Measurements from ENCODE around the gene HOXA5.

The HOXA5 gene

GRCh38 chr7:27162561-27163287 lies 19.2 kb upstream of the HOXA5 start:
- no peak for TF ChIP-seq GATA1 (IDR thresholded peaks at IDR 0.05; ENCODE audit: low read depth, low read length)
- TF ChIP-seq POLR2A (IDR thresholded peaks at IDR 0.05; ENCODE audit: low read length): no peak
- no peak for DNase-seq

DNA sequence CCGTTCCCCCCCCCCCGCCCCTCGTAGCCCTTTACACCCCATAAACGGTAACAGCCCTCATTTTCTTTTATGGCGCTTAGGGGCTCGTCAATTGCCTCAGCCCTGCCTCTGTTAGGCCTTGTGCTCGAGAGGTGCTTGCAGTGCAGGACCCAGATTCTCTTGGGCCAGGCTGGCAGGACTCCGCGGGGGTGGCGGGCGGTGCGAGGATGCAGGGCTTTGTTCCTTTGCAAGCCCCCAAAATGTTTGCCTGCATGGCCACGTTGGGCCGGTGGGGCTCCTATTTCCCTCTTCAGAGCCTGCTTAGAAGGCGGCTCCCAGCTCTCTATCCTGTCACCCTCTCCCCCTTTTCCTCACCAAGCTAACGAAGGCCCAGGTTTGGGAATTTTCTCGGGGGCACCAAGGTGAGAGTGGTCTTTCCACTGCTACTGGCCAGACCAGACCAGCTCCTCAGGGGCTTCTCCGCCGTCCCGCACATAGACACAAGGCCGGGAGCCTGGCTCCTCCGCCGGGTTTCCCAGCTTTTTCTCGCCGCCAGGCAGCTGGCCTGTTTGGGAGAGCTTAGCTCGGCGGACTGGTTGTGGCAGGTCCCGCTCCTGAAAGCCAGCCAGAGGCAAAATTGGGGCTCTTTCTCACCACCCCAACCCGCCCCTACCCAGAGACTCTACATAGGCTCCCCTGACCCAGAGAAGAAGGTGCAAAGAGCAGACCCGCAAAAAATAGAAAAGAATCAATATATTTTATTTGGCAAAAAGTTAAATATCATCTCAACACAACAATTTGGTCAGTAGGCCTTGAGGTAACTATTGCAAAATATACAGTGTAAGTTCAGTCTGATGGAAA lies 18.5 kb upstream of the HOXA5 start:
- no peak for DNase-seq
- TF ChIP-seq POLR2A (IDR thresholded peaks at IDR 0.05; ENCODE audit: low read length) (no peak), GATA1 (IDR thresholded peaks at IDR 0.05; ENCODE audit: low read depth, low read length) (no peak)

DNA sequence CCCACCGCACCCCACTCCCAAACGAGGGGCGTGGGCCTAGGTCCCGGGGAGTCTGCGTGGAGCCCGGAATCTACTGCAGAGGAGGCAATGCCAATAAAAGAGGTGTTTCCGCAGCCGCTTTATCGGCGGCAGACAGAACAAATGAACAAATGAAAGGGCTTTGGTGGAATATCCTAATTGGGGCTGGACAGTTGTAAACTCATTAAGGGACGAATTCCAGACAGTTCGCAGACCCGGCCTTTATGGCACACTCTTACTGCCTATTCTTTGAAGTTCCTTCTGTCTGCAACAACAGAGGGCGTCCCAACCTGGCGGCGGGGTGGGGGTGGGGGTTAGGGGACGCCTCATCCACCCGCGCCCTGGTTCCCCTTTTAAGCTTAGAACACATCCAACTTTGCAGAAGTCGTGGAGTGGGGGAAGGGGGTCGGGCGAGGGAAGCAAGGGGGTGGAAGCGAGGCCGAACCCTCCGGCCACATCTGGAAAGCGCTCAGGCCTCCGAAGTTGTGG lies 17.8 kb upstream of the HOXA5 start:
- DNase-seq: no peak
- TF ChIP-seq GATA1 (IDR thresholded peaks at IDR 0.05; ENCODE audit: low read depth, low read length): no peak
- no peak for TF ChIP-seq POLR2A (IDR thresholded peaks at IDR 0.05; ENCODE audit: low read length)

- peak; percentile 80 to 88 for DNase-seq
- TF ChIP-seq GATA1 (IDR thresholded peaks at IDR 0.05; ENCODE audit: low read depth, low read length) (no peak), POLR2A (IDR thresholded peaks at IDR 0.05; ENCODE audit: low read length) (no peak)
These were observed 17.2 kb upstream of the HOXA5 start for GRCh38 chr7:27160546-27161213.

DNA sequence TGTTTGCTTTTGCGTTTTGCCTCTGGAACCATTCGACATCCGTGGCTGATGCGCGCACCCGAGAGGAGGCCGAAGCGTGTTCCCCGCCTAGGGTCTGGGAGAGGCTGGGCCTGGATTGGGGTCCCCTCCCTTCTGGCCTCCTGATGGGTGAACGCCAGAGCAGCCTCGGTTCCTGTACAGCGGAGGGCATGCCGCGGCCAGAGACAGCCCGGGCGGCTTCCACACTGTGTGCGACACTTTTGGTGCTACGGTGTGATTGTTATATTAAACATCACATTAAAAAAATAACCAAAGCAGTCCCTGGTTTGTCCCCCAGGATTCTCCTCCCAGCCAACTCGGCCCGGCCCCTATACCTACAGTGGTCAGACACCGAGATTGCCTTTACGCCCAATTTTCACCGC lies 16.7 kb upstream of the HOXA5 start:
- no peak for DNase-seq

GRCh38 chr7:27159266-27160144 lies 16.0 kb upstream of the HOXA5 start:
- TF ChIP-seq GATA1 (IDR thresholded peaks at IDR 0.05; ENCODE audit: low read depth, low read length): no peak
- no peak for TF ChIP-seq POLR2A (IDR thresholded peaks at IDR 0.05; ENCODE audit: low read length)
- DNase-seq: no peak

More for the DNA sequence above, 16.7 kb upstream of the HOXA5 start:
- TF ChIP-seq POLR2A (IDR thresholded peaks at IDR 0.05; ENCODE audit: low read length) (no peak), GATA1 (IDR thresholded peaks at IDR 0.05; ENCODE audit: low read depth, low read length) (no peak)

DNA sequence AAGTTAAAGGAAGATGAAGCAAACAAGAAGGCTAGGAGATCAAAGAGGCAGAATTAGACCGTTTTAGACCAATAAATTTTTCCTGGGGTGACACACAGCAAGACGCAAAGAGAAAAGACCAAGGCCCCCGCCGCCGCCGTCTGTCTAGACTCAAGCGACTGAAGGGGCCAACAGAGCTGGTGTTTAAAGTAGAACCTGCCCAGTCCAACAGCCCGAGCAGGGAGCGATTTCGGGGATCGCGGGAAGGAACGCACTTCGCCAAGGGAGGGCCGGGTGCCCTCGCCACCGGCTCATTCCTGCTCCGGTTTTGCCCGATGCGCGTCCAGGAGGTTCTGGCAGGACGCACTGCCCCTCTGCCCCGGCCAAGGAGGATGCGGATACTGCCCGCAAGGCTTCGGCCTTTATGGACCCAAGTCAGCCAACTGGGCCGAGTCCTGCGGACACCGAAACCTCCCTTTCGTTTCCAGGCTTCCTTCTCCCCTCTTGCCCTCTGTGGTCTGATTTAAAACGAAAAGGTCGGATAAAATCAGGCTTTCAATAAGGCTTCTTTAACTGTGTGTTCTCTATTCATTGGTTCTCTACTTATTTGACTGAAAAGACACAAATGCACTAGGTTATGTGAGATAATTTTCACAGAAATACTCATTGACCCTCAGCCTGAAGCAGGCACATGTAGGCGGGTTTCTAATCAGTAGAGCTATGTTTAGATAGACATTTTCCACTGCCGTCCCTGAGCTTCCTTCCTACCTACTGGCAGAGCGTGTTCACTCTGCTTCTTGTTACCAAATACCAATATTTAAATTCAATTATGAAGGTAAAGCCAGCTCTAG lies 15.2 kb upstream of the HOXA5 start:
- no peak for DNase-seq
- TF ChIP-seq POLR2A (IDR thresholded peaks at IDR 0.05; ENCODE audit: low read length) (no peak), GATA1 (IDR thresholded peaks at IDR 0.05; ENCODE audit: low read depth, low read length) (no peak)

DNA sequence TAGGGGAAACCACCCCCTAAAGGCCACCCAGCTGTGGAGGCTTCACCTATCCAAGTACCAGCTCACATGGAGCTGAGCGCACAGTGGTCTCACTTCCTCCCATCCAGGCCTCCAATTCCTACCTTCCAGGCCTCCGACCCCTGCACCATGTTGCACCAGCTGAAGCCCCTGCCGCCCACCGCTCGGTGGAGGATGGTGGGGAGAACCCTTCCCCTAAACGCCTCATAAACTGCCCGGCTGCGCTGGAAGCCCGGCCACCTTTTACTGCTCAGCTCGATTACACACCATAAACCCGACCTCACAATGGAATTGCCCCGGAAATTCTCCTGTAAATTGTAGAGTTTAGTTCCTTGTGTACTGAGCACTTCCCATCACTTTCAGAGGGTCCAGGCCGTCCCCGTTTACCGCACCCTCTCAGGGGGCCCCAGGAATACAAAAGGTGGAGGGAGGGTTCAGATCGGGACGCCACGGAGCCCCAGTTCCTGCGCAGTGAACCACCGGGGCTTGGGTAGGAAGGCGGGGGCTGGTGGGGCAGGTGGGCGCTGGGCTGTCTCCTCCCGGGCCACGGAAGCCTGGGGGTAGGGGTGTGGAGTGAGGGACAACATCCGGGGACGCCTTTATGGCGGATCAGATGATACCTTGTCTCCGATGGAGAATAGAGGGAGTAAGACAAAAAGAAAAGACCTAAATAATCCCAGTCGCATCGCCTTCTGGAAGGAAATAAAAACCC lies 14.4 kb upstream of the HOXA5 start:
- DNase-seq: no peak
- TF ChIP-seq GATA1 (IDR thresholded peaks at IDR 0.05; ENCODE audit: low read depth, low read length): no peak
- no peak for TF ChIP-seq POLR2A (IDR thresholded peaks at IDR 0.05; ENCODE audit: low read length)

GRCh38 chr7:27156916-27157701 lies 13.6 kb upstream of the HOXA5 start:
- TF ChIP-seq POLR2A (IDR thresholded peaks at IDR 0.05; ENCODE audit: low read length) (no peak), GATA1 (IDR thresholded peaks at IDR 0.05; ENCODE audit: low read depth, low read length) (no peak)
- no peak for DNase-seq

- no peak for TF ChIP-seq POLR2A (IDR thresholded peaks at IDR 0.05; ENCODE audit: low read length)
- no peak for TF ChIP-seq GATA1 (IDR thresholded peaks at IDR 0.05; ENCODE audit: low read depth, low read length)
- DNase-seq: no peak
These were observed 13.0 kb upstream of the HOXA5 start, which contains the start of gene HOXA7 for GRCh38 chr7:27156508-27156898. Gene HOXA7, minus strand, starts transcription at chr7:27156675. Its CDS starts 130 bp downstream, at chr7:27156545.

Data from erythroblast (primary cell).